IMR-90 (cell line): ENCODE results near the gene AMOTL2.

Source experiments
- MAFK ChIP-seq: IDR thresholded peaks from 2 replicates; pipeline ENCODE4 v1.6.1; 2012; ENCODE audit warnings: low read depth, low read length, improper control_type of control experiment
- POLR2A ChIP-seq: IDR thresholded peaks from 2 replicates; pipeline ENCODE4 v1.6.1; 2012; ENCODE audit warnings: mild to moderate bottlenecking, low read depth, low read length
- TF ChIP-seq, protein P1 (sequence below): conservative IDR thresholded peaks from 2 replicates; pipeline ENCODE4 v1.5.1; 2012; ENCODE audit warnings: mild to moderate bottlenecking, low read depth, low read length, improper control_type of control experiment

DNA sequence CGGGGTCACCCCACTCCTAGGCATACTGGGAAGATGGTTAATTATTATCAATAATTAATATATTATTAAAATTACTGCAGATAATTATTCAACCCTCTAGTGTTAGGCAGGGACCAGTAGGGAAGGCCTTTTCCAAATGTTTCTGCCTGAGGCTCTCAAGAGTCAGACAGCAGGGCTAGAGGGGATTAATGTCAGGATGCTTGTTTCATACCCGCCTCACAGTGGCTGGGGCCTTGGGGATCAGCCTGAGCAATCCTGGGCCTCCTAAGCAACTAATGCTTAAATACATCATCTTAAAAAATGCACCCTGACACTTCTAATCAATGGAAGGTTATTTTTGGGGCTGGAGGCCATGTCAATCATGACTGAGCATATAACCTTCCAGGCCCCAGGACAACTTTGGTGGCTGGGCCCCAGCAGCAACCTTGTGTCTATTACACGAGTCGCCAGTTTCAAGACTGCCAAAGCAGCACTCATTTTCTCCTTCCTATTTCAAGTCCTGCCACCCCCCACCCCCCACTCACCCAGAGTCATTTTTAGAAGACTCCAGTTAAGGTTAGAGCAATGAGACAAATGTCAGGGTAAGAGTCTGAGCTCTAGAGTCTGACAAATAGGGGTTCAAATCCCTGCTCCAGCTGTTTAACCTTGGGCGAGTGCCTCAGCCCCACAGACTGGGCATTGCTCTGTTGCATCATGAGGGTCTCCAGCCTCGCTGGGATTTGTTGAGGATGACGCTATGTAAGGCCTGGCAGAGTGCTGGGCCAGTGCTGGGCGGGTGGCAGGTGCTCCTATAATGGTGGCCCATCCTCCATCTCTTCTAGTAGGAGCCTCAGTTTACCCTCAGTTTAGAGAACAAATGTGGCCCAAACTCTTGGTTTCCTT lies 6.1 kb downstream of the AMOTL2 start:
- TF ChIP-seq POLR2A = peak; percentile 49
- TF ChIP-seq, protein P1, sequence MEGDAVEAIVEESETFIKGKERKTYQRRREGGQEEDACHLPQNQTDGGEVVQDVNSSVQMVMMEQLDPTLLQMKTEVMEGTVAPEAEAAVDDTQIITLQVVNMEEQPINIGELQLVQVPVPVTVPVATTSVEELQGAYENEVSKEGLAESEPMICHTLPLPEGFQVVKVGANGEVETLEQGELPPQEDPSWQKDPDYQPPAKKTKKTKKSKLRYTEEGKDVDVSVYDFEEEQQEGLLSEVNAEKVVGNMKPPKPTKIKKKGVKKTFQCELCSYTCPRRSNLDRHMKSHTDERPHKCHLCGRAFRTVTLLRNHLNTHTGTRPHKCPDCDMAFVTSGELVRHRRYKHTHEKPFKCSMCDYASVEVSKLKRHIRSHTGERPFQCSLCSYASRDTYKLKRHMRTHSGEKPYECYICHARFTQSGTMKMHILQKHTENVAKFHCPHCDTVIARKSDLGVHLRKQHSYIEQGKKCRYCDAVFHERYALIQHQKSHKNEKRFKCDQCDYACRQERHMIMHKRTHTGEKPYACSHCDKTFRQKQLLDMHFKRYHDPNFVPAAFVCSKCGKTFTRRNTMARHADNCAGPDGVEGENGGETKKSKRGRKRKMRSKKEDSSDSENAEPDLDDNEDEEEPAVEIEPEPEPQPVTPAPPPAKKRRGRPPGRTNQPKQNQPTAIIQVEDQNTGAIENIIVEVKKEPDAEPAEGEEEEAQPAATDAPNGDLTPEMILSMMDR = no peak
- no peak for TF ChIP-seq MAFK
